ENCODE results near the gene CYSRT1.

The CYSRT1 gene, protein sequence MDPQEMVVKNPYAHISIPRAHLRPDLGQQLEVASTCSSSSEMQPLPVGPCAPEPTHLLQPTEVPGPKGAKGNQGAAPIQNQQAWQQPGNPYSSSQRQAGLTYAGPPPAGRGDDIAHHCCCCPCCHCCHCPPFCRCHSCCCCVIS

DNA sequence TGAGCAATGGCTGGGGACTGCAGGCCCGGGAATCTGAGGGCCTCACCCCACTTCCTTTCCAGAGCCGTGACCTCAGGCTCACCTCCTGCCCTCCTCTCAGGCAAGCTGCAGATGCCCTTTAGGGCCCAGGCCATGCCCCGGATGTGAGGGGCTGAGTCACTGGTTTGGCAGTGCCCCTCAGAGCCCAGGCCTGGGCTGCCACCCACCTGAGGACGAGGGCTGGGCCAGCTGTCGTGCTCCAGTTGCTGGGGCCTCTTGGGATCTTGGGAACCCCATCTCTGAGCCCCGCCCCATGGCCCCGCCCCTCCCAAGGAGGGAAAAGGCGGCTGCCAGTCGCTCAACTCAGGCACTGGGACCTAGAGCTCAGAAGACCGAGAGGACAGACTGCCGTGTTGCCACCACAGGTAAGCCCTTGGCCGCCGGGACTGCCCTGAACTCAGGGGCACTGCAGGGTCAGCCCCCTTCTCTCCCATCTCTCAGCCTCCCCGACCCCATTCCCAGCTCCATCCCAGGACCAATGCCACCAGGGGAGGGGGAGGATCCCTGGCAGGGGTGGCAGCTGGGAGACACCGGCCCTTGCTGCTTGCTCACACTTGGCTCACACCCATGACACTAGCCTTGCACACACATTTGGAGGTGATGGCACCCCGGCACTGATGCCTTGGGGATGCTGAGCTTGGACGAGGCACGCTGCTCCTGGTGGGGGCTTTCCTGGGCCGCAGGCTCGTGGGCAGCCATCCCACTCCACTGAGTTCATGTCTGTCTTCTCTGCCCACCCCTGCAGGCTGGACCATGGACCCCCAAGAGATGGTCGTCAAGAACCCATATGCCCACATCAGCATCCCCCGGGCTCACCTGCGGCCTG, at the start of gene CYSRT1:
Gene CYSRT1 (plus strand): TSS at position 345 of the 865 bp plus-strand sequence. CDS start 448 bp downstream, at position 793.
- no peak for DNase-seq

DNA sequence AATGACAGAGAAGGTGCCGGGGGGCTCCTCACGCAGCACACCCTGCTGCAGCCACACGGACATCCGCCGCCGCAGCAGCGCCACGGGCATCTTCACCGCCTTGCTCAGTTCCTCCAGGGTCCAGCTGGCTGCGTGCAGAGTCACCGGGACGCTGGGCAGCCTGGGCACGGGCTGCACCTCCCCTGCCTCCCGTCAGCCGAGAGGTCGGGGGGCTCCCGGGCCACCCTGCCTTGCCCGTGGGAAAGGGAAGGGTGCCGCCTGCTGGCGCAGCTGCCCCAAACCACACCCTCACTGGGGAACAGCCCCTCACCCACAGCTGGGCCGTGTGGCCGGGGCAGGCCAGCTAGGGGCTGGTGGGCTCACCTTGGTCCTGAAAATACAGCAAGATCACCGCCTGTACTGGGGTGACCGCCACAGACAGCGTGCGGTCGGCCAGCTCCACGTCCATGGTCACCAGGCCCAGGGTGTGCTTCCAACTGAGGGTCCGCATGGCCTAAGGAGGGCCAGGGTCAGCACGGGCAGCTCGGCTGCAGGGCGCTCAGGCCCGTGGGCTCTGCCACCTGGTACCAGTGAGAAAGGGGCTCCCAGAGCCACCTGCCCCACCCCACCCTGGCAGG, 49.5 kb upstream of the CYSRT1 start:
- DNase-seq: no peak

DNA sequence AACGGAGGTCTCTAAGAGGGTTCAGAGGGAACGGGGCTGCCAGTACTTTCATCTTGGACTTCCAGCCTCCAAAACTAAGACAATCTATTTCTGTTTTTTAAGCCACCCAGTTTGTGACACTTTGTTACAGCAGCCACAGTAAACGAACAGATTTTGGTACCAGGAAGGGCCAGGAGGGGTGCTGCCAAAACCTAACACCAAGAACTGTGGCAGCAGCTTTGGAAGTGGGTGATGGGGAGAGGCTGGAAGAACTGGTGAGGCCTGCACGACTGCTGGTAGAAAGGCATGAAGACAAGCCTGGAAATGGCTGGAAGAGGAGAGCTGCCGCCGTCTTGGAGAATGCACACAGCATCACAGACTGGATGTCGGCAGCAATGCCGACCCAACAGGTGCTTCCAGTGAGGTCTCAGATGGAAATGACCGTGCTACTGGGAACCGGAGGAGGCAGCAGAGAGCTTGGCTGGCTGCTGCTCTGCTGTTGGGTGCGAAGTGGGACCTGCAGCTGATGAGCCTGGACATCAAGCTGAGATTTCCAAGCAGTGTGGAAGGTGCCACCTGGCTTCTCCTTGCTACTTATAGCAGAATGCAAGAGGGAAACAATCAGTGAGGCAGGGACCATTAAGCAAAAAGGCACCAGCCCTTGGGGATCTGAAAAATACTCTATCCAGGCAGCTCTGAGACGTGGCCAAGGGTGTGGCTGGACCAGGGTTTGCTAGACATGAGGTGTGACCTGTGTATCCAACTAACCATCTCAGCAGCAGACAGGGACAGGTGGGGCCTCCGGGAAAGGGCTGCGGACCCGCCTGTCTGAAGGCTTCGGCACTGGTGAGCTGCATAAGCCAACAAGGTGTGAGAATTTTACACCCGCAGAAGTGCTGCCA, 48.4 kb upstream of the CYSRT1 start:
- no peak for DNase-seq

DNA sequence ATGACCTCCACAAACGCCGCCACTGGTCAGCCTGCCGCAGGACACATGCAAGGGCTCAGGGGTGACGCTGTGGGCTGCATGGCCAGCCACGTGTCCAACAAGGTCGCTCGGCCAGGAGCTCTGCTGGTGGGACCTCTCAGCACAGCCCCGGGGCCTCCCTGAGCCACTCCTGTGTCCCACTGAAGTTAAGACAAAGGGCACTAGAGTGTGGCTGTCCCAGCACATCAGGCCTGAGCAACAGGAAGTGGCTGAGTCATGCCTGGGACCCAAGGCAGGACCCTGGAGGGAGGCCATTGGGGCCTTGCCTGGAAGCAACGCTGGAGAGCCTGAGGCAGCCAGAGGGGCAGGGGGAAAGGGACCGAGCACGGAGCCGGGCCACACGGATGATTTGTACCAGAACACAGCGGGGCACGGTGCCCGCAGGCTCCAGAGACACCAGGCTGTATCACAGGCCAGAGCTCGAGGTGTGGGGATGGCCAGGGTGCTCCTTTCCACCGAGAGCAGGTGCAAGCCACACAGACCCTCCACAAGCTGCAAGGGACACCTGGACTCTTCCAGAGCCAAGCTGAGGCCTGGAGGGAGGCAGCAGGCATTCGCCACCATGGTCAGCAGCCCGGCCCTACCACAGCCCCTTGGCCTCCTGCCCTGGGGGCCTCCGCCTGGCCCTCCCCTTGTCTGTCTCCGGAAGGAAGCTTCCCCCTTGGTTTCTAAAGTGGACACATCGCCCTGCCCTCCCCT, 46.6 kb upstream of the CYSRT1 start:
- no peak for DNase-seq

DNA sequence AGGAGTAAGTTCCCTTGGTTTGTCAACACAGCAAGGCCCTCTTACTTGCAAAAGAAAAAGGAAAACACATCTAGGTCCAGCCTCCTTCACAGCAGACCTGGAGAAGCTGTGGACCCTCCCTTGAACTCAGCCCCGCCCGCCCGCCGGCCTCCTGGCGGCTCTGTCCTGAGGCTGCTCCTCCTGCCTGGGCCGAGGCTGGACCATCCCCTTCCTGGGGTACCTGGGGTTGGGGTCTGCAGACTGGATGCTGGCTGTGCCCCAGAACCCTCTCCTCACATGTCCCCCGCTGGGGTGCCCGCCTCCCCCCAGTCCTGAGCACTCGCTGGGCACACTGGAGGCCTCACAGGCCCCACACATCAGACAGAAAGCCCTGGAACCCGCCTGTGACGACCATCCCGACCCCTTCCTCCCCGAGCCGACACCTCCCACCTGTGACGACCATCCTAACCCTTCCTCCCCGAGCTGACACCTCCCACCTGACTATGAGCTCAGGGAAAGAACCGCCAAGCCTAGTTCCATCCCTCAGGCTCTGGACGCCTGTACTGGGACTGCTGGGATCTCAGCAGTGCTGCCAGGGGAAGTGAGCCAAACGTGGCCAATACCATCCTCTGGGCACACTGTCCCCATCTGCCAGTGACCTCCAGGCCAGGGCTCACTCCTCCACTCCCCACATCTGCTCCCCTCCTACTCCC, 45.9 kb upstream of the CYSRT1 start:
- DNase-seq: no peak

DNA sequence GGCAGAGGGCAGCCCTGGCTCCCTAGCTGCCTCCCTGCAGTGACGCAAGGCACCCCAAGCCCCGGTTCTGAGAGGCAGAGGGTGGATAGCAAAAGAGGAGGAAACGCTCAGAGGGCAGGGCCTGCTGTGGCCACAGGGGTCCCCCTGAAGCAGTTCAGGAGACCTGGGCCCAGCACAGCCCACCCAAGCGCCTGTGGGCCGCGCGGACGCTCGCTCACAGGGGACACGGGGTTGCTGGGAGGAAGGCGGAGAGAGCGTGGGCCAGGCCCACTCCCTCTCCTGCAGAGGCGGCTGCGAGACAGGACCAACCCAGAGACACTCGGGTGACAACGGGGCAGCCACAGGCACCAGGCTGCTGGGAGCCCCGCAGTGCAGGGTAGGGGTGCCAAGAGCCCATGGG, 45.2 kb upstream of the CYSRT1 start:
- DNase-seq: no peak

DNA sequence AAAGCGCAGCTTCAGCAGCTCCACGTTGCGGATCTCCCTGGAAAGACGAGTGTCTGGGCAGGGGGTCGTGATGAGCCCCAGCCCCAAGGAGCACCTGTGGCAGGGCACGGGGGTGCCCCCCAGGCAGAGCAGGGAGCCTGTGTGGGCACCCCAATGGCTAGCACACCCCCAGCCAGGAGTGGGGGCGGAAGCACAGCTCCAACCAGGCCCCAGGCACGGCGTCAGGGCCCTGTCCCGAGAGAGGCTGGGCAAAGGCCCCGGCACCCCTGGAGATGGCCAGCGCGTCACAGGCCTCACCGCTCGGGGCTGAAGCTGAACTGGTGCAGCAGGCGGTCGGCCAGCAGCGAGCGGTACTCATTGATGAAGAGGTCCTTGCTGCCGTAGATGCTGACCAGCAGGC, 44.5 kb upstream of the CYSRT1 start:
- no peak for DNase-seq

DNA sequence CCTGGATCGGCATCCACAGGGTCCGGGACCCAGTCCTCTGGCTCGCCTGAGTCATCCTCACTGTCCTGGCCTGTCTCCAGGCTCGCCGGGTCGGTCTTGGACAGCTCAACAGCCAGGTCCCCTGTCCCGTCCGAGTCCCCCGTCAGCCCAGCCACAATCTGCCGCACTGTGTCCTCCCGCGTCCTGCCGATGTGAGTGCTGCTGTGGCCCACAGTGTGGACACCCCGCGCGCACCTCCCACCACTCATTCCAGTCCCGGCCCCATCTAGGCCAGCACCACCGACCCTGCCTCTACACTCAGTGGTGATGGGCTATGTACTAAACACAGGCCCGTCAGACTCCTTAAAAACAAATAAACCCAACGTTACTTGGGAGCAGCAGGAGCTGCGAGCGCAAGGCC, 43.3 kb upstream of the CYSRT1 start:
- DNase-seq: no peak

DNA sequence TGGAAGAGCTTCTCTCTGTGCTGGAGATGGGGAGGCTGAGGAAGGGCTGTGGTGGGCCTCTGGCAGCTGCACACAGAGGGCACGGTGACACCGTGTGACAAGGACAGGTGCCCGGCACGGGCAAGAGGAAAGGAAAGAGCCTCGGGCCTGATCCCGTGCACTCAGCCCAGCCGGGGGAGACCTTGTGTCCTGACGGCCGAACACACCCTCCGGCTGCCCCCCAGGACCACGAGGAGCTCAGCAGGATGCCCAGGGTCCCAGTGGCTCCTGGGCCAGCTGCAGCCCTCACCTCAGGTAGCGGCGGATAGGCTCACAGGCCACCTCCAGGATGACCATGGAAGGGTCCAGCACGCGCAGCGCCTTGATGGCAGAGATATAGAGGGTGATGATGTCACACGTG, 42.1 kb upstream of the CYSRT1 start:
- no peak for DNase-seq

DNA sequence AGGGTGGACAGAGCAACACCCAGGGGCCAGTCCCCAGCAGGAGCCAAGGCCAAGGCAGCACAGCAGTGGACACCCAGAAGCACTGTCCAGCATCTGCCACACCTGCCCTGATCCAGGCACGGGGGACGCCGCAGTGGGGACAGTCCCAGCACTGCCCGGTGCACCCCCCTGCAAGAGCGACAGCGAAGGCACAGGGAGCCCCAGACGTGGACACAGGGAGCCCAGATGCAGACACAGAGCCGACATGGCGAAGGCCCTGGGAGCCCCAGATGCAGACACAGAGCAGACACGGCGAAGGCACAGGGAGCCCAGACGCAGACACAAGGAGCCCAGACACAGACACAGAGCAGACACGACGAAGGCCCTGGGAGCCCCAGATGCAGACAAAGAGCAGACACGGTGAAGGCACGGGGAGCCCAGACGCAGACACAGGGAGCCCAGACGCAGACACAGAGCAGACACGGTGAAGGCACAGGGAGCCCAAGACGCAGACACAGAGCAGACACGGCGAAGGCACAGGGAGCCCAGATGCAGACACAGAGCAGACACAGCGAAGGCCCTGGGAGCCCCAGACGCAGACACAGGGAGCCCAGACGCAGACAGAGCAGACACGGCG, 40.9 kb upstream of the CYSRT1 start:
- no peak for DNase-seq

DNA sequence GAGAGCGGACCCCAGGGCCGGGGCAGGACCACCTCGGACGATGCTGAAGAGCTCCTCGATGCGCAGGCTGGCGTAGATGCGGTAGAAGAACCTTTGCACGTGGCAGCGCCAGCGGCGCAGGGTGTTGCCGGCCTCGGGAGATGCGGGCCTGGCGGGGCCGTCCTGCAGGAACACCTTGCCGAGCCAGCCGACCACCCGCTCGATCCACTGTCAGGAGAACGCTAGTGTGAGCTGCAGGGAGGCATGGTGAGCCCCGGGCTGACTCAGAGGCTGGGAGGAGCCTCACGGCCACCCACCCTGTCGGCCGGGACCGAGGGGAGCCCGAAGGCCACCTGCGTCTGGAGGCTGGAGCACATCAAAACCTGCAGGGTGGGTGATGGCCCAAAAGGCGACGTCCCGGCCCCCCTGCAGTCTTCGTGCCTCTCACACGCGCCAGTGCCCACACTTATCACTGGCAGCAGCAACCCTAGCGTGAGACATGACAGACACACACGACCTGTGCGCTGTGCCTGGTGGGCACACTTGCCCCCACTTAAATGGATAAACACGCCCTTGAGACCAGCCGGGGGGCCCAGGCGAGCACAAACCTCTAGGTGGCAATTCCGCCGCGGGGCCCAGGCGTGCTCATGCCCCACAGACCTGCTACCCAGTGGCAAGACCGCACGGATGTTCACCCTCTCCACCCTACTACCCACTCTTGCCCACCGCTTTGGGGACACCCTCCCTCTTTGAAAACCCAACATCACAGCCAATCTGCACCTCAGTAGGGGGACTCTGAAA, 39.9 kb upstream of the CYSRT1 start:
- no peak for DNase-seq

DNA sequence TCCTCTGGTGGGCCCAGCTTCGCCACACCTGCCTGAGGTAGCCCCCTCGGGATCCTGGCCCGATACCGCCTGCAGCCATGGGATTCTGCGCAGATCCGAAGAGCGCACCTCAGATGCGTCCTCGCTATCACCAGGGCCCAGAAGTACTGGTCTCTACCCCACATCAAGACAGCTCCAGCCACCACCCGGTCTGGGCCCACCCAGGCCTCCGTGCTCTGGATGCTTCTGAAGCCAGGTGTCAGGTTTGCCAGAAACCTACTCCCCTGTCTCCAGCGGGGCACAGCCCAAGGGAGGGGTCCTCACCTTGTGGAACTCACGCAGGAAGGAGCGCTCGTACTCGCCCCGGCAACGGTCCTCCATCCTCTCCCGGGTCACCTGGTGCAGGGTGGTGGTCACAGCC, 39.1 kb upstream of the CYSRT1 start:
- no peak for DNase-seq

DNA sequence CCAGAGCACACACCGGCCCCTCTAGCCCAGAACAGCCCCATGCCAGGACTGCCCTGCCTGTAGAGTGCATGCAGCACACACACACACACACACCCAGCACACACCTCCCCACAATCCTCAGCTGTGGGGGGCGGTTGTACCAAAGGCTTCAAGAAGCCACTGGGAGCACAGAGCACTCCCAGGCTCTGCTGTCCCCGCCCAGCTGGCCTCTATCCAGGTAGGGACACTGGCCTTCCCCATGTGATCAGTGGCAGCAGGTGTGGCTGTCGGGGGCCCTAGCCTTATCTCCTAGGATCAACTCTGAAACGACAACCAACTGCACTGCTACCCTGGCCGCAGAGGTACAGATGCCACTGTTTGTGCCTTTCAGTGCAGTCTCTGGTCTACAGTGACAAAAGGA, 38.6 kb upstream of the CYSRT1 start:
- no peak for DNase-seq

DNA sequence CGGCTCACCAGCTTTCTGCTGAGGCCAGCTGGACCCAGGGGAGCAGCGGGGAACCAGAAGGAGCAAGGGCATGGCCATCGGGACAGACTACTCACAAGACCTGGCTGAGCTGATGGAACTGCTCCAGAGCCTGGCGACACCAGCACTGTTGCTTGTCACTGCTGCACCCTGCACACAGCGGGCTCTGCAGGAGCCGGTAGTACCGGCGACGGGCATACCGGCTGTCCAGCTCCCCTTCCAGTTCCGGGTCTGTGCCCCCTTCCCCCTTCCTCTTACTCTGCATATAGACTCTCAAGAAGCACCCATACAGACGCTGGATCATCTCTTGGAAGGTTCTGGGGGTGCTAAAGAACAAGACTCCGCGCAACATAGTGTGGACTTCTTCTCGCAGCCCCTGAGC, 37.6 kb upstream of the CYSRT1 start:
- DNase-seq: no peak

DNA sequence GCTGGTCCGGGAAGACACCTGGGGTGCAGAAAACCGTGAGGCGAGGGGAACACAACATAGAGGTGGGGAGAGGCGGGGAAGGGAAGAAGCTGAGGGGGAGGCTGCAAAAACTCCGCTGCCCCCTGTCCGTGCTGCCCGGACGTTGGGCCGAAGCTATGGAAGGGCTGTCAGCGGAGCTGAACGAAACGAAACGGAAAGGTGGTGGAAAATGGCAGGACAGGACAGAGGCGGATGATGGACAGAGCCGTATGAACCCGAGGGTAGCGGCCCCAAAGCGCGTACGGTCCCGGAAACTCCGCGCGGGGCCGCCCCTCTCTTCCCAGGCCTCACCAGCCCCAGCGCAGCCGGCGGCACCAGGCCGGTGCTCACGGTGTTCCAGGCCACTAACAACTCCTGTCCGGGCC, 36.9 kb upstream of the CYSRT1 start:
- DNase-seq: no peak

DNA sequence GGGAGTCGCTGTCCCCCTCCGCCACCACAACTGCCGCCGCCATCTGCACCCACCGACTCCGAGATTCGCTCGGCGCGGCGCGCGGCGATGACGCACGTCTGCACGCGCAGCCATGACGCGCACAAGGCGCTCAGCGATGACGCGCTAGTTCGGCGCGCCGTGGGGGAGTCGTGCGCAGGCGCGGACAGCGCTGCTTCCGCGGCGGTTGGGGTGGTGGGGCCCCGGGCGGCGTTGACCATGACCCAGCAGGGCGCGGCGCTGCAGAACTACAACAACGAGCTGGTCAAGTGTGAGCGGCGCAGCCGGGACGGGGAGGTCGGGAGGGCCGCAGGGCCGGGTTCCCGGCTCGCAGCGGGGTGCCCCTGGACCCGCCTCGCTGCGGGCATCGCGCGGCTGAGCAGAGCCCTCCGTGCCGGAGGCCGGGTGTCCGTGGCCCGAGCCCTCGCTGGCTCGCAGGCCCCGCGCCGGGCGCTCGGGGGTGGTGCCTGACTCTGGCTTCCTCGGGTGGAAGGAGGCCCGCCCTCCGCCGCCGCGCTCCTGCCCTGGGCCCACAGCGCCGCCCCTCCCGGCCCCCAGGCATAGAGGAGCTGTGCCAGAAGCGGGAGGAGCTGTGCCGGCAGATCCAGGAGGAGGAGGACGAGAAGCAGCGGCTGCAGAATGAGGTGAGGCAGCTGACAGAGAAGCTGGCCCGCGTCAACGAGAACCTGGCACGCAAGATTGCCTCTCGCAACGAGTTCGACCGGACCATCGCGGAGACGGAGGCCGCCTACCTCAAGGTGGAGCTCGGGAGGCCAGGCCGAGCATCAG, 36.3 kb upstream of the CYSRT1 start, which contains the start of the genes ANAPC2 and SSNA1:
Gene ANAPC2 (minus strand): TSS at position 71 of the 807 bp plus-strand sequence. CDS start 28 bp downstream, at position 43.
Gene SSNA1 (plus strand): TSS at position 187 of the 807 bp plus-strand sequence. CDS start 51 bp downstream, at position 238.
- peak; percentile 96 for DNase-seq

DNA sequence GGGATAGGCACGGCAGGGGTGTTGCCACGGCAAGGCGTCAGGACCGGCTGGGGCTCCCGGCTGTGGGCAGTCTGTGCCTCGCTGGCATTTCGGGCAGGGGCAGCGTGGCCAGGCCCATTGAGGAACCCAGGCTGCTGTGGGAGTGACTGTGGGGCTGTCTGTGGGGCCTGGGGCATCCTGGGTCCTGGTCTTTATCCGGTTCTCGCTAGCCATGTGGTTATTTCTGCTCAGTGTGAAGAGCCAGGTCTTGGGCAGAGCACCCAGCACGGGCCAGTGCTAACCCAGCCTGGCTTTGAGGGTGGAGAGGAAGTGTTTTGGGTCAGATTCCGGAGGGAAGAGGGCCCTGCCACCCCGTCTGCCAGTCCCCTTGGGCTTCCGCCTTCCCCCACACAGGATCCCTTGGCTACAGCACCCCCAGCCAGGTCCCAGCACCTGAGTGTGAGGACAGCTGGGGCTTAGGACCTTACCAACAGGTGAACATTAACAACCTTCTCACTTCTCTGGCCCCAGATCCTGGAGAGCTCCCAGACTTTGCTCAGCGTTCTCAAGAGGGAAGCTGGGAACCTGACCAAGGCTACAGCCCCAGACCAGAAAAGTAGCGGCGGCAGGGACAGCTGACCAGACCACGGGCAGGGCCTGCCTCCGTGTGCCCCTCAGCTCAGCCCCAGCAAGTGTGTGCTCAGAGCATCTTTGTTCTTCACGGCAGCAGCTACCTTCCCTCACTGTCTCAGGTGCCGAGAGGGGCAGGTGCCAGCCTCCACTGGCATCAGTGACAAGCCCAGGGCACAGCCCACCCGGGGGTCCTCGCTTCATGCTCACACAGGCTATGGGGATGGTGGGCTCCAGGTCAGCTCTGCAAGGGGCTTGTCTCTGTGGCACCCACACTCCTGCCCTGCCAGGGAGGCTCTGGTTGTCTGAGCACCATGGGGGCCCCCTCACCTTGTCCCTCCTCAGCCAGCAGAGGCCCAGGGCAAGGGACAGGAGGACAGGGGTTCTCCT, 35.4 kb upstream of the CYSRT1 start:
- no peak for DNase-seq

DNA sequence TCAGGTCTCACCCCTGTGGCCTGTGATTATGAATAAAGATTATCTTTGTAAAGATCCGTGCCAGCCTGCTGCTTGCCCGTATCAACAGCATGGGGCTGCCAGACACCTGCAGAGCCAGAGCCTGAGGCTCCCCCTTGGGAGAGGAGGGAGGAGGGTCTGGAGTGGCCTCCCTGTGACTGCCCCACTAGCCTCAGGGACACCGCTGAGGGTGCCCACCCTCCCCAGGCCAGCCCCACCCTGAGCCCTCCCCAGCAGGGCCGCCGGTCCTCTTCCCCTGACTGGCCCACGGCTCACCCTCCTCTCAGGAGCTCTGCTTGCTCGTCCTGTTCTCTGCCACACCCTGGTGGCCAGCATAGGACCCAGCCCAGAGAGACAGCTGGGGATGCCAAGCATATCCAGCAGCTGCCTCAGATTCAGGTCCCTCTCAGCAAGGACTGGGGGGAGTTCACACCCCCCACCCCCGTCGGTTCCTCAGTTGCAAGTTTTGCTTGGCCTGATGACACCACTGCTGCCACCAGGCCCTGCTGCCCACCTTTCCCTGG, 34.6 kb upstream of the CYSRT1 start:
- no peak for DNase-seq

Measured in right forelimb (tissue), 1 donor.